ENCODE data around the gene CD37. TPM values are rescaled to one million over a fixed set of nuclear protein-coding genes. Genes with fewer than 3 reads are reported as not detected.
"Not testable (repeated sequence)": the region's sequence is repeated elsewhere in the genome, so short reads cannot be mapped to it uniquely, and the experiment has no call there.

Gene CD37
- total and polyA plus RNA-seq, 8 donors = 0.35 to 23.1 (median 2.0) TPM

- WGBS, 2 donors = 92 to 93% methylated on average over 8 of the region's 8 CpGs
- TF ChIP-seq, protein P1, sequence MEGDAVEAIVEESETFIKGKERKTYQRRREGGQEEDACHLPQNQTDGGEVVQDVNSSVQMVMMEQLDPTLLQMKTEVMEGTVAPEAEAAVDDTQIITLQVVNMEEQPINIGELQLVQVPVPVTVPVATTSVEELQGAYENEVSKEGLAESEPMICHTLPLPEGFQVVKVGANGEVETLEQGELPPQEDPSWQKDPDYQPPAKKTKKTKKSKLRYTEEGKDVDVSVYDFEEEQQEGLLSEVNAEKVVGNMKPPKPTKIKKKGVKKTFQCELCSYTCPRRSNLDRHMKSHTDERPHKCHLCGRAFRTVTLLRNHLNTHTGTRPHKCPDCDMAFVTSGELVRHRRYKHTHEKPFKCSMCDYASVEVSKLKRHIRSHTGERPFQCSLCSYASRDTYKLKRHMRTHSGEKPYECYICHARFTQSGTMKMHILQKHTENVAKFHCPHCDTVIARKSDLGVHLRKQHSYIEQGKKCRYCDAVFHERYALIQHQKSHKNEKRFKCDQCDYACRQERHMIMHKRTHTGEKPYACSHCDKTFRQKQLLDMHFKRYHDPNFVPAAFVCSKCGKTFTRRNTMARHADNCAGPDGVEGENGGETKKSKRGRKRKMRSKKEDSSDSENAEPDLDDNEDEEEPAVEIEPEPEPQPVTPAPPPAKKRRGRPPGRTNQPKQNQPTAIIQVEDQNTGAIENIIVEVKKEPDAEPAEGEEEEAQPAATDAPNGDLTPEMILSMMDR (IDR thresholded peaks at IDR 0.05) = no peak
- FAIRE-seq (no peak), DNase-seq (no peak), ATAC-seq (no peak)
- Histone ChIP-seq H3K9me3 (no peaks in the 10 kb centered on the region), H3K36me3 (no peaks in the 10 kb centered on the region), H3K27ac (no peak overlapping the region), H3K4me1 (no peaks in the 10 kb centered on the region), H3K27me3 (no peaks in the 10 kb centered on the region), H3K4me3 (no peak overlapping the region)
- intact Hi-C loops (cut with DNase I) = no loop called here
Measured at GRCh38 chr19:49295208-49295880, 39.9 kb upstream of the CD37 start.

GRCh38 chr19:49297403-49297802 is 37.8 kb upstream of the CD37 start:
- ATAC-seq (no peak), FAIRE-seq (no peak), DNase-seq (no peak)
- Histone ChIP-seq H3K4me1 (no peaks in the 10 kb centered on the region), H3K27me3 (no peaks in the 10 kb centered on the region), H3K4me3 (no peak overlapping the region), H3K36me3 (no peaks in the 10 kb centered on the region), H3K27ac (no peak overlapping the region), H3K9me3 (no peaks in the 10 kb centered on the region)
- WGBS, 2 donors = 87 to 93% methylated on average over 3 of the region's 3 CpGs
- TF ChIP-seq, protein P1 (IDR thresholded peaks at IDR 0.05) = no peak
- intact Hi-C loops (cut with DNase I) = no loop called here

GRCh38 chr19:49298653-49299052 is 36.6 kb upstream of the CD37 start:
- H3K4me3 ChIP-seq; H3K9me3 ChIP-seq; ATAC-seq; FAIRE-seq; H3K27me3 ChIP-seq; H3K27ac ChIP-seq; H3K36me3 ChIP-seq; H3K4me1 ChIP-seq; DNase-seq; intact Hi-C loops (cut with DNase I): not testable (repeated sequence)
- WGBS, 2 donors = 91 to 95% methylated on average over 3 of the region's 3 CpGs

GRCh38 chr19:49301165-49301865 is 33.9 kb upstream of the CD37 start:
- FAIRE-seq = no peak
- 28 to 32% methylated on average over 8 of the region's 8 CpGs for WGBS, 2 donors
- peak; percentile 85 to 98 (median 88) for ATAC-seq

DNA sequence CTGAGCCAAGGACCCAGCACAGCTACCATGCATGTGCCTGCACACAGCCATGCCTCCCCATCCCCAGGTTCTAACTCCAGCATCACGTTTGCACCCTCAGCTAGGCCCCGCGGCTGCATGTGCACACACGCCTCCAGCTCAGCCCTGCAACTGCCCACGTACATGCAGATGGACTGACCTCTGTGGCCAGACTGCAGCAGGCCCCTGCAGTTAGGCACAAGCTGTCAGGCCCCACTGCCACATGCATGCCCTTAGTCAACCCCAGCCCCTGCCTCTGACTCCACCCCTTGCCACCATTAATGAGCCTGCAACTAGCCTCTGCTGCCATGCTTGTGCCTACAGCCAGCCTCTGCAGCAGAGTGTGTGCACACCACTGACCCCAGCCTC is 33.3 kb upstream of the CD37 start:
- TF ChIP-seq, protein P1 (IDR thresholded peaks at IDR 0.05) = no peak
- H3K4me1 ChIP-seq = no peaks in the 10 kb centered on the region
- 84 to 91% methylated on average over 5 of the region's 5 CpGs for WGBS, 2 donors
- DNase-seq (no peak), FAIRE-seq (no peak), ATAC-seq (no peak)
- H3K9me3 ChIP-seq = no peaks in the 10 kb centered on the region
- intact Hi-C loops (cut with DNase I) = no loop called here
- no peaks in the 10 kb centered on the region for H3K36me3 ChIP-seq
- no peak overlapping the region for H3K27ac ChIP-seq
- H3K4me3 ChIP-seq = no peak overlapping the region
- no peaks in the 10 kb centered on the region for H3K27me3 ChIP-seq

More at GRCh38 chr19:49301165-49301865, 33.9 kb upstream of the CD37 start:
- H3K4me3 ChIP-seq = no peak overlapping the region
- H3K9me3 ChIP-seq = no peaks in the 10 kb centered on the region
- peak; percentile 25 to 90 (median 67) for DNase-seq
- TF ChIP-seq, protein P1 (IDR thresholded peaks at IDR 0.05) = peak; percentile 68 to 82 (median 72)
- H3K27me3 ChIP-seq = no peaks in the 10 kb centered on the region
- no peaks in the 10 kb centered on the region for H3K4me1 ChIP-seq
- intact Hi-C loops (cut with DNase I) = no loop called here
- no peaks in the 10 kb centered on the region for H3K36me3 ChIP-seq
- no peak overlapping the region for H3K27ac ChIP-seq

DNA sequence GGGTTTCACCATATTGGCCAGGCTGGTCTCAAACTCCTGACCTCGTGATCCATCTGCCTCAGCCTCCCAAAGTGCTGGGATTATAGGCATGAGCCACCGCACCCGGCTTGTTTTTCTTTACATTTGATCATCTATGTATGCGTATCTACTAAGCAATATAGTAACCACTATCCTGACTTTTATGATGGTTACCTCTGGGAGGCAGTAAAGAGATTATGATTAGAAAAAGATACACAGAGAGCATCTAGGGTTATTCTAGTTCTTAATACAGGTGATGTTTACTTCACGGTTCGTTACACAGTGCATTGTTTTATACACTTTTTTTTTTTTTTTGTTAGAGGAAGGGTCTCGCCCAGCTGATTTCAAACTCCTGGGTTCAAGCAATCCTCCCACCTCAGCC is 28.5 kb upstream of the CD37 start:
- DNase-seq; H3K27me3 ChIP-seq; H3K4me3 ChIP-seq; H3K9me3 ChIP-seq; H3K27ac ChIP-seq; FAIRE-seq; H3K36me3 ChIP-seq; ATAC-seq; intact Hi-C loops (cut with DNase I); H3K4me1 ChIP-seq: not testable (repeated sequence)
- 78 to 84% methylated on average over 7 of the region's 7 CpGs for WGBS, 2 donors

Measured in pancreas (tissue), 10 donors.